ENCODE results near the gene PACRGL.
A peak's percentile ranks its signal among the peaks of the same experiment; 100 is the strongest.

The PACRGL gene

DNA sequence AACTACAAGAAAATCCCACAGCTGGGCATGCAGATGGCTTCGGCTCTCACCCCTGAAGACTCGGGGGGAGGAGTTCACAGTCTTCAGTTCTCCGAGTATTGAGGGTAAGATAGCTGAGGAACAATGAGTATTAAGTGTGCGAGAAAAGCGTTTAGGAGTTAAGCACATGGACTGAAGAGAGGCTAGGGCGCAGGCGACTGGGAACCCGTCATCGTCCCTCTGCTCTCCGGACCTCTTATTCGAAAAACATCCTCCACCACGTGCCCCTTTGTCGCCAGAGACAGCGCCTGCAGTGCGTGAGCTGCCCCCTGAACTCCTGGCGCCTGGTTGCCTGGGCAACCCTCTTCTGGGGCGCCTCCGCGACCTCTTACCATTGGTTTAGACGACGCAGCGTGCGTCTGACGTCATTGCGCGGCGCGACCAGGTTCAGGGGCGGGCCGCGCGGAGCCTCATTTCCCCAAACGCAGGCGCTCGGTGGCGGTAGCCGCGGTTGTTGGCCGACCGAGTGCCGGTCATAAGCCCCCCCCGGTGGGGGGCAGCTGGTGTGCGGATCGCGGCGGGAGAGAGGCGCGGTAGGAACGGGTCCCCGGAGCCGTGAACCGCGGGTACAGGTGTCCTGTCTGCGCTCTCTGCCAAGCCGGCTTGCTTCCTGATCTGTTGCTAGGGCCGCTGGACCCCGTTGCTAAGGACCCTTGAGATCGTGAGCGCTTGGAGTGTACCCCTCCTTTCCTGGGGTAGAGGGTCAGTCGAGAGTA is at the start of gene PACRGL:
Gene PACRGL, plus strand, starts transcription at position 452 of the 755 bp plus-strand sequence. CDS start 4,024 bp downstream, outside the sequence.
- DNase-seq: peak; percentile 38

DNA sequence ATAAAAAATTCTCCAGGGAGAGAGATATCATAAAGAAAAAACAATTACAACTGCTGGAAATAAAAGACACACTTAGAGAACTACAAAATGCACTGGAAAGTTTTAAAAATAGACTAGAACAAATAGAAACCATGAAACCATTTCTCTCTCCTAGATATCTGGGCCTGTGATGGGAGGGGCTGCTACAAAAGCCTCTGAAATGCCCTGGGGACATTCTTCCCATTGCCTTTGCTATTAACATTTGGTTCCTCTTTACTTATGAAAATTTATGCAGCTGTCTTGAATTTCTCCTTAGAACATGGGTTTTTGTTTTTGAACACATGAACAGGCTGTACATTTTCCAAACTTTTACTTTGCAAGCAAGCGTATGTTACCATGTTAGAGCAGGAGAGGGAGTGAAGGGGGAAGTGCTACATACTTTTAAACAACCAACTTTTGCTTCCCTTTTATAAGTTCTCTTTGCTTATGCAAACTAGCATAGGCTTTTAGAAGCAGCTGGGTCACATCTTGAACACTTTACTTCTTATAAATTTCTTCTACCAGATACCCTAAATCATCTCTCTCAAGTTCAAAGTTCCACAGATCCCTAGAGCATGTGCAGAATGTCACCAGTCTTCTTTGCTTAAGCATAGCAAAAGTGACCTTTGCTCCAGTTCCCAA is 47.9 kb upstream of the PACRGL start:
- no peak for DNase-seq

DNA sequence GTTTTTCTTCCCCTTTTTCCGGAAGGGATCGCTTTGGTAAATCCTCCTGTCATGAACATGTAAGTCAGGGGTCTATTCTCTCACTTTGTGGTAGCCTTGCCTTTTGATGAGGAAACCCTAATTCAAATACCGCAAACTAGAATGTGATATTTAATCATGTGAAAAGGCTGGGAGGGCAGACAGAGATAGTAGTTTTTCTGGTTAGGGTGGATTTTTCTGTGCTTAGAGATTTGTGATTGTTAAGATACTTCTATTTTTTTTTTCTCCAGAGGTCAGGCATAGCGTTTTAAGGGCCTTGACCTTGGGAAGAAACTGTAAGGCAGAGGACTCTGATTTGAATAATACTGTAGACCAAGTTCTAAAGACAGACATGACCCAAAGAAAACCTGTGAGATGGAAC is 41.8 kb upstream of the PACRGL start:
- no peak for DNase-seq

DNA sequence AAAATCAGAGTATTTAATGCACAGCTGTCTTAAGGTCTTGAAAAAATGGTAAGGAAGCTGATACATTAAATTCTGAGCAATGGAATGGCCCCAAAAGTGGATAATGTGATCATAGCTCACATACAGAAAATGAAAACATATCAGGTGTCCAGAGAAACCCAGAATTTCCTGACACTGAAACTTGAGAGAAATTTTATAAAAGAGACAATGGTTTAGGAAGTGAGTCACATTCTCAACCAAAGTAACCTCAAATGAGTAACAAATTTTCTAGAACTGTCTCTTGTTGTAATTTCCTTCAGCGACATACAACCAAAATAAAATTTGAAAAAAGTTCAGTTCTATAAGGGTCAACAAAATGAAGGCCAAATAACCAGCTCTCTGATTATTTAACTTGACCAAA is 37.4 kb upstream of the PACRGL start:
- no peak for DNase-seq

GRCh38 chr4:20666012-20666860 is 34.0 kb upstream of the PACRGL start:
- no peak for DNase-seq

DNA sequence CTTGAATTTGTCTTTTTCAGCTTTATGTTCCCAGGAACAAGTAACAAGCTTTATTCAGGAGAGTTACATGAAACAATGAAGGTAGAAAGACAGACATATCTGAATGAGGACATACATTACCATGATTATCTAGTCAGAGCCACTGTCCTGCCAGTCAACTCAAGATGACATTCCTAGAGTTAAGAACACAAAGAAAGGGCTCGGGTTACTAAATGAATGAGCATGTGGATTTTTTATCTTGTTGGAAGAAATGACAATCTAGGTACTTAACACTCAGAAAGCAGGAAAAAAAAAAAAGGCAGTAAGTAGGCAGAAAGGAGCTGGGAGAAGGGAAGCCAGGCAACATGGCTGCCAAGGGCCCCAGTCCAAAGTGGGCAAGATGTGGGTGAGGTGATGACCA is 28.0 kb upstream of the PACRGL start:
- no peak for DNase-seq

GRCh38 chr4:20675786-20676185 is 24.5 kb upstream of the PACRGL start:
- DNase-seq: no peak

DNA sequence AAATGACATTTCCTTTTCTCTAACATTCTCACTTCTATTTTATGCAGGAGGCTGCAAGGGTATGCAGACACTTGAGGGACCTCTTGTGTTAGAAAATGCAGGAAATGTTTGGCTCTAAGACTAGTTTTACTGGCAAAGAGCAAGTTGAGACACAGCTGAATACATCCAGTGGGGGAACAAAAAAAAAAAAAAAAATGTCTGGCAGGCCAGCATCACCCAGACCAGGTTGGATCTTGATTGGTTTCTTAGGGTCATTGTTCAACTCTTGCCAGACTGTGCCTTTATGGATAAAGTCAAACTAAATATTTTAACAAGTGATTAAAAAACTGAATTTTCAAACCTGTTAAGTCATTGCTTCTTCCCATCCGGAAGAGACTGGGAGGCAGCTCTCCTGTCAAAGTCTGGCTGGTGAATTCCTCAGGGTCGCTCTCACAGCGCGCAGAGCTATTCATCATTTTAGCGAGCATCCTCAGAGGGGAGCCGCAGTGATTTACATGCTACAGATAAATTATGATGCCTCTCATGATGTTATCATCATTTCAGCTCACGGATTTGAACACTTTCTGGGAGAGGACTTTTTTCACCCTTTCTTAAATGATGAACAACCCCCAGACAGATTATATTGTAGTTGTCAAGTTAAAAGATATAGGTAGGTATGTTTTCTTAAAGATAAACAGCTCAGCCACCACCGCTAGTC is 23.6 kb upstream of the PACRGL start:
- DNase-seq: no peak

DNA sequence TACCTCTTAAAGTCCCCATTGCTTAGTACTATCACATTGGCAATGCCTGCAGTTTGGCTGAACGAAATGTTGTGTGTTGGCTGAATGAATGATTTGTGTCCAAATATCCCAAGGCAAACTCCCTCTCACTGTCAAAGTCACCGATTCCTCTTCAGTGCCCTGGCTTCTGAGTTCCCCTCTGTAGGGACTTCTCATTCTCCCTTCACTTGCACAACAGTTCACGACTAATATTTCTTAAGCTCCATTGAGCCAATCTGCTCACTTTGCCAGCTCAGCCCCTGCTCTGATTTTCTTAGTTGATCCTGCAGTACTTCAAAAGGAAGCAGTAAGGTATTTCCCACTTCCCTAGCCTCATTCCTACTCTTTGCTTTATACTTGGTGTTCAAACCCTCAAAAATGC is 21.9 kb upstream of the PACRGL start:
- no peak for DNase-seq

- DNase-seq: no peak
Measured at GRCh38 chr4:20679951-20680350, 20.3 kb upstream of the PACRGL start.

GRCh38 chr4:20680736-20681135 is 19.5 kb upstream of the PACRGL start:
- no peak for DNase-seq

DNA sequence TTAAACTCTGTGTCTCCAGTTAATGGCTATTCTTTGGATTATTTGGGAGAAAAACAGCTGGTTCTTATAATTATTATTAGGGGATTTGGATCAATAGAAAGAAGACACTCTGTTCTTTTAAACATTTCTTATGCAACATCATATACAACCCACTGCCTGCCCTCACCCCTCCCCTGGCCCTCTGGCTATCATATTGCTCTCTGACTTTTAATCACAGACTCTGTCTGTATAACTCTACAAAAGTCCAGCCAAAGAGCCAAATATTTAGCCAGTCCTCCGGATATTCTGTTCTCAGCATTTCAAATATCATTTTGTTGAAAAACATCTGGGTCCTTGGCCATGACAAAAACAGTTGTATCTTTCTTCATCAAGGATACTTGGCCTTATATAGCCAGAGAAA is 19.0 kb upstream of the PACRGL start:
- DNase-seq: no peak

GRCh38 chr4:20682853-20683252 is 17.4 kb upstream of the PACRGL start:
- no peak for DNase-seq

DNA sequence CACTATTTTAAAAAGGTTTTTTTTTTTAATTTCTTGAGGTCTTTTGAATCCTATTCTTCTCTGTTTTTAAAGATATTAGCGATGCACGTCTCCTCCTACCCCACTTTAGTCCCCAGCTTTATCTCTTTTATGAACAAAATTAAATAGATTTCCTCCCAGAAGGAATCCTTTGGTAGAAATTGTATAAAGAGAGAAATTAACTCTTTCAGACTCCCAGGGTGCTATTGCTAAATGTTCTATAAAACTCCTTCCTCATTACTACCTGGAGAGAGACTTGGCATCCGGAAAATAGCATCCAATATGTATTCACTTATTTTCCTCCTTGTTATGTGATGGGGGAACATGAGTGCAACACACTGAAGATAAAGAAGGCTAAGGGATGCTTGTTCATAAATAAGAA is 16.5 kb upstream of the PACRGL start:
- DNase-seq: no peak

DNA sequence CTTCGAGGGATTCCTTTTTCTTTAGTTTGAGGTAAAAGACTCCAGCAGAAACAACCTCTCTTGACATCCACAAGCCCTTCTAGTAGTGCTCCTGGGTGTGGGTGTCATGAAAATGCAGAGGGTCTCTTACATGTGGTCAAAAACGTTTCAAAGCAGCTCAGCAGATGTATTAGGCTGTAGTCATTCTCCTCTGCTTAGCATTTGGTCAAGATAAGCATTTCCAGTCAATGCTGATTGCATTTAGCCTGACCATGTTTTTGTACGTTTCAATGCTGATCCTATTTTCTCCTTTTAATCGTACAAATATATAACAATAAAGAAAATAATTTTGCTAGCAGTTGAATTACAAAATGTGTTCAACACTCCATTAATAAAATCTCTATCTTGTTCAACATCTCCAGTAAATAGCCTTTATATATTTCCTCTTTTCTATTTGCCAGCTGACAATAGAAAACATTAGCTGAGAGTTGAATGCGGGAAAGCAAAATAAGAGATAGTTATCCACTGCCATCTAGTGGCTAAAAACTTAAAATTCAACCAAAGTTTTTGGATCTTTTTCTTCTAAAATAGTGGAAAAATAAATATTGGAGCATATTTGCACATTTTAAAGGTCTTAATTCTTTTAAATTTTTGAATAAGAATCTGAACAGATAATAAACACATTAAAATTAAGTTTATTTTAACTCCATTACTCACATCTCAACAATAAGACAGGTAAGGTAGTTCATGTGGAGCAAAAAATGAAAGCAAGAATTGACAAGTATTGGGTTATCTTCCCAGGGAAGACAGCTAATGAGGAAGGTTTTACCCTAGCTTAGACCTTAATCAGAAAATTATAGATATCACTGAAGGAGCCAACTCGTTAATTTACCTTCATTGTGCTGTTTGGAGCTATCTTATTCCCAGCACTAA is 15.2 kb upstream of the PACRGL start:
- DNase-seq: no peak

DNA sequence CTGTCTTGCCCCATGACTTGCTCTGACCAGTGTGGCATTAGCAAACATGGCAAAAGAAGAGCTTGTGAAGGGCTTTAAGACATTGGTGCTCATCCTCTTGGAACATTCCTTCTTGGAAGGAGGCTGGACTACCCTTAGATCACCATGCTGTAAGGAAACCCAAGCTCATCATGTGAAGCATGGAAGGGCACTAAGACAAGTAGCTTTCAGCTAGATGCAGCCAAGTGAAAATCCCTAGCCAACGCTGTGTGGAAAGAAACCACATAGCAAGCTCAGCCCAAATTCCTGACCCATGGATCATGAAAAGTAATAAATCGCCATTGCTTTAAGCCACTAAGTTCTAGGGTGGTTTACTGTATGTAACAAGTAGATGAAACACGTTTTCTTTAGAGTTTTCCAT is 12.4 kb upstream of the PACRGL start:
- DNase-seq: no peak

GRCh38 chr4:20696815-20697214 is 3.4 kb upstream of the PACRGL start:
- no peak for DNase-seq

- no peak for DNase-seq
Measured at GRCh38 chr4:20698382-20698781, 1.9 kb upstream of the PACRGL start.

DNA sequence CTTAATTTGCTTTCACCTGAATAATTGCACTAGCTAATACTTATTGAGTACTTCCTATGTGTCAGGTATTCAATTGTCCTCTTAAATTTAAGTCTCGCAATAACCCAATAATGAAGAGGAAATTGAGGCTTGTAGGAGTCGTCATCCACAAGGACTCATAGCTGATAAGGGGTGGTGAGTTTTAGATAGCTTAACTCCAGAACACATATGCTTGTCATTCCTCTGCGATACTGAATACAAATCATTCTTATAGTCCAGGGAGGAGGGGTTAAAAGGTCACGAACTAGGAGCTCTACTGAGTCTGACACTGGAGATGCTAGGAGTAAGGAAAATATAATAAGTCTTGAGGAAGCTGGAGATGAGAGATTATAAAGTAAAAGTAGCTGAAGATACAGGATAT is 1.4 kb upstream of the PACRGL start:
- DNase-seq: no peak

DNA sequence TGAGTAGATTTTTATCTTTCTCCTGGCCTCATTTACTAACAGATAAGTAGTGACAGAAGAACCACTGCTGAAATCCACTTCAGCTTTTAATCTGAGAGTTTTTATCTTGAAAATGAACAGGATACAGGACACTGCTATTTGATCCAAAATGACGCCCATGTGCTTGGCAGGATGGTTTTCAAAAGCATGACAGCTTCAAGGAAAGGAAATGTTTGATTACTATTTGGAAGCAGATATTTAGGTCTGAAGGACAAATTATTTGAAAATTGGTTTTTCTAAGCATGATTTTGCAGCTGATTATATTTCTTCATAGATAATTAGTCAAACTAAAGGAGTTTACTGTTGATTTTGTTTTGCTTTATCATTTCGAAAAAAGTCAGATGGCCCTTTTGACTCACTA is 11.1 kb downstream of the PACRGL start:
- DNase-seq: no peak

- no peak for DNase-seq
Measured at GRCh38 chr4:20723019-20723418, 22.8 kb downstream of the PACRGL start.

DNA sequence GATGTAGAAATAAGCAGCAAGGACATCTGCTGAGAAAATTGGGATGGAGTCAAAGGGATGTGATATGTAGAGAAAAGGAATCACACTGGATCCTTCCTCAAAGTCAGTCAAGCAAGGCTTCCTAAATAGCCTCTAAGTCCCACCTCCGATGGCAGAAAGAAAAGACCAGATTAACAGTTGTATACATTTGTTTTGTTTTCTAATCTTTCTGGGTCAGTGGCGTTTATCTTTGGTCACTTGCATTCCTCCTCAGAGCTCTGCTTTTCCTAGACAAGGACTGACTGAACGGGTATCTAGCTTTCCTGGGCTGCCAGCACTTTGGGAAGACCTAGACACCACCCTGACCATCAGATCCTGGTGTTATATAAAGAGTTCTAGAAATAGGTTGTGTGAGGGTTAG is 23.2 kb downstream of the PACRGL start:
- DNase-seq: no peak
